ENCODE measurements around the gene KLF16. TPM values are rescaled to one million over a fixed set of nuclear protein-coding genes. Genes with fewer than 3 reads are reported as not detected.
A peak's percentile ranks its signal among the peaks of the same experiment; 100 is the strongest.

KLF16 gene
- total and polyA plus RNA-seq, 2 experiments from 2014 or later = 6.4 to 16.0 TPM

DNA sequence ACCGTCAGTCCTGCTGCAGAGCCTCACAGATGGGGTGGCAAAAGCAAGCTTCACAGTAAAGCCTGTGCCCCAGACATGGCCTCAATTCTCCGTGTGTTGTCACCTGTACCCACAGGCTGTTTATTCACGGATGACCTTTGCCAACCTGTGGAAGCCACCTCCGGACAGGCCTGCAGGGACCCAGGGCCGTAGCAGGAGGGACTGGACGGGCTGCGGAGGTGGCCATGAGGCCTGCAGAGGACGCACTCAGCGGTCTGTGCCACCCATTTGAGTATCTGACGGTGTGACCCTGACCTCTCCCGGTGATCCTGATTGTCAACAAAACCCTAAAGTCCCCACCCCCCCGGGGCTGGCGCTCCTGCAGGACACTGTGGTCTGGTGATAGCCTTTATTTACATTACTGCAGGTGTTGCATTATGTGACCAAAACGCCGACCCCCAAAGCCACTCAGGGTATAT, 7.8 kb upstream of the KLF16 start:
- H3K27ac ChIP-seq = no peak overlapping the region
- WGBS (ENCODE audit: low lambda C conversion rate, missing lambda C conversion rate) = 59% methylated on average over 15 of the region's 15 CpGs

DNA sequence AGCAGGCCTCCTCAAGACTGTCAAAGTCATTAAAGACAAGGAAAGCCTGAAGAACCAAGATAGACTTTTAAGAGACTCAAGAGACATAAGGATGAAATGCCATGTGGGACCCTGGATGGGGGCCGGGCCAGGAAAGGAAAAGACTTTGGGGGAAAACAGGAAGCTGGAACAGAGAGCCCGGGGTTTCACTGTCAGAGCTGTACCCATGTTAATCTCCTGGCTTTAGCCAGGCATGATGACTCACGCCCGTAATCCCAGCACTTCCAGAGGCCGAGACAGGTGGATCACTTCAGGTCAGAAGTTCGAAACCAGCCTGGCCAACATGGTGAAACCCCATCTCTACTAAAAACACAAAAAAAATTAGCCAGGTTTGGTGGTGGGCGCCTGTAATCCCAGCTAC, 5.6 kb upstream of the KLF16 start:
- WGBS (ENCODE audit: low lambda C conversion rate, missing lambda C conversion rate) = 79% methylated on average over 7 of the region's 7 CpGs
- peaks cover 9% of the 10 kb centered on the region for H4K20me1 ChIP-seq (ENCODE audit: insufficient read depth, poor library complexity, severe bottlenecking)
- H3K27me3 ChIP-seq = no peaks in the 10 kb centered on the region
- no peaks in the 10 kb centered on the region for H3K9me2 ChIP-seq (replicated peaks; ENCODE audit: insufficient read depth)
- H3K9me3 ChIP-seq (ENCODE audit: low read depth) = no peaks in the 10 kb centered on the region
- no peaks in the 10 kb centered on the region for H3K36me3 ChIP-seq (replicated peaks; ENCODE audit: insufficient read depth, low read depth)
- peaks cover 12% of the 10 kb centered on the region for H3K4me1 ChIP-seq (ENCODE audit: insufficient read depth)
- TF ChIP-seq EZH2phosphoT487 (IDR thresholded peaks at IDR 0.05; ENCODE audit: low read depth, severe bottlenecking, unreplicated experiment) (no peak), EZH2 (IDR thresholded peaks at IDR 0.05; ENCODE audit: borderline replicate concordance) (no peak)
- TF ChIP-seq, protein P1, sequence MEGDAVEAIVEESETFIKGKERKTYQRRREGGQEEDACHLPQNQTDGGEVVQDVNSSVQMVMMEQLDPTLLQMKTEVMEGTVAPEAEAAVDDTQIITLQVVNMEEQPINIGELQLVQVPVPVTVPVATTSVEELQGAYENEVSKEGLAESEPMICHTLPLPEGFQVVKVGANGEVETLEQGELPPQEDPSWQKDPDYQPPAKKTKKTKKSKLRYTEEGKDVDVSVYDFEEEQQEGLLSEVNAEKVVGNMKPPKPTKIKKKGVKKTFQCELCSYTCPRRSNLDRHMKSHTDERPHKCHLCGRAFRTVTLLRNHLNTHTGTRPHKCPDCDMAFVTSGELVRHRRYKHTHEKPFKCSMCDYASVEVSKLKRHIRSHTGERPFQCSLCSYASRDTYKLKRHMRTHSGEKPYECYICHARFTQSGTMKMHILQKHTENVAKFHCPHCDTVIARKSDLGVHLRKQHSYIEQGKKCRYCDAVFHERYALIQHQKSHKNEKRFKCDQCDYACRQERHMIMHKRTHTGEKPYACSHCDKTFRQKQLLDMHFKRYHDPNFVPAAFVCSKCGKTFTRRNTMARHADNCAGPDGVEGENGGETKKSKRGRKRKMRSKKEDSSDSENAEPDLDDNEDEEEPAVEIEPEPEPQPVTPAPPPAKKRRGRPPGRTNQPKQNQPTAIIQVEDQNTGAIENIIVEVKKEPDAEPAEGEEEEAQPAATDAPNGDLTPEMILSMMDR (IDR thresholded peaks at IDR 0.05; ENCODE audit: poor library complexity) = no peak
- H3K4me2 ChIP-seq = no peak overlapping the region
- no peak overlapping the region for H3K4me3 ChIP-seq
- DNase-seq (ENCODE audit: low spot score) = no peak
- no peak overlapping the region for H2AFZ ChIP-seq
- no peak overlapping the region for H3K27ac ChIP-seq
- H3K79me2 ChIP-seq = peaks cover 44% of the 10 kb centered on the region

More for the DNA sequence above, 7.8 kb upstream of the KLF16 start:
- no peaks in the 10 kb centered on the region for H3K9me2 ChIP-seq (replicated peaks; ENCODE audit: insufficient read depth)
- H3K4me1 ChIP-seq (ENCODE audit: insufficient read depth) = peaks cover 20% of the 10 kb centered on the region
- TF ChIP-seq, protein P1 (IDR thresholded peaks at IDR 0.05; ENCODE audit: poor library complexity) = no peak
- TF ChIP-seq EZH2 (IDR thresholded peaks at IDR 0.05; ENCODE audit: borderline replicate concordance) = no peak
- no peak for TF ChIP-seq EZH2phosphoT487 (IDR thresholded peaks at IDR 0.05; ENCODE audit: low read depth, severe bottlenecking, unreplicated experiment)
- no peak overlapping the region for H3K4me3 ChIP-seq
- peaks cover 62% of the 10 kb centered on the region for H3K79me2 ChIP-seq
- no peaks in the 10 kb centered on the region for H3K9me3 ChIP-seq (ENCODE audit: low read depth)
- peak; percentile 21 for DNase-seq (ENCODE audit: low spot score)
- H3K4me2 ChIP-seq = peak overlapping the region; percentile 11
- H3K27me3 ChIP-seq = no peaks in the 10 kb centered on the region
- no peak overlapping the region for H2AFZ ChIP-seq
- H3K36me3 ChIP-seq (replicated peaks; ENCODE audit: insufficient read depth, low read depth) = no peaks in the 10 kb centered on the region
- peaks cover 22% of the 10 kb centered on the region for H4K20me1 ChIP-seq (ENCODE audit: insufficient read depth, poor library complexity, severe bottlenecking)

DNA sequence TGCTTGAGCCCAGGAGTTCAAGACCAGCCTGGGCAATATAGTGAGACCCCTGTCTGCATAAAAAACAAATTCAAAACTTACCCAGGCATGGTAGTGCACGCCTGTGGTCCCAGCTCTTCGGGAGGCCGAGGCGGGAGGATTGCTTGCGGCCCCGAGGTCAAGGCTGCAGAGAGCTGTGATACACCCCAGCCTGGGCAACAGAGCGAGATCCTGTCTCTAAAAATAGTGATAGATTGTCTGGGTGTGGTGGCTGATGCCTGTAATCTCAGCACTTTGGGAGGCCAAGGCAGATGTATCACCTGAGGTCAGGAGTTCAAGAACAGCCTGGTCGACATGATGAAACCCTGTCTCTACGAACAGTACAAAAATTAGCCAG, 4.0 kb upstream of the KLF16 start:
- no peak overlapping the region for H3K4me3 ChIP-seq

More for the DNA sequence above, 4.0 kb upstream of the KLF16 start:
- Histone ChIP-seq H3K9me2 (replicated peaks; ENCODE audit: insufficient read depth) (no peaks in the 10 kb centered on the region), H3K36me3 (replicated peaks; ENCODE audit: insufficient read depth, low read depth) (no peaks in the 10 kb centered on the region), H3K27ac (no peak overlapping the region), H4K20me1 (ENCODE audit: insufficient read depth, poor library complexity, severe bottlenecking) (peaks cover 2% of the 10 kb centered on the region), H3K79me2 (peaks cover 32% of the 10 kb centered on the region), H3K4me2 (no peak overlapping the region), H2AFZ (no peak overlapping the region), H3K4me1 (ENCODE audit: insufficient read depth) (peaks cover 4% of the 10 kb centered on the region), H3K27me3 (no peaks in the 10 kb centered on the region), H3K9me3 (ENCODE audit: low read depth) (no peaks in the 10 kb centered on the region)
- 95% methylated on average over 9 of the region's 9 CpGs for WGBS (ENCODE audit: low lambda C conversion rate, missing lambda C conversion rate)
- TF ChIP-seq EZH2phosphoT487 (IDR thresholded peaks at IDR 0.05; ENCODE audit: low read depth, severe bottlenecking, unreplicated experiment) (no peak), EZH2 (IDR thresholded peaks at IDR 0.05; ENCODE audit: borderline replicate concordance) (no peak)
- TF ChIP-seq, protein P1 (IDR thresholded peaks at IDR 0.05; ENCODE audit: poor library complexity) = no peak
- DNase-seq (ENCODE audit: low spot score) = no peak

Measured in hepatocyte (in vitro differentiated cells).